GM11168 (cell line): ENCODE results near the gene OSMR.

Source experiments
- in situ Hi-C: fragments of 300-500 bp; cut with MboI; formaldehyde crosslinking; loops from one replicate; pipeline ENCODE4 v1.12.0; 2022; ENCODE audit warnings: low sequenced_read_pairs; ENCODE audit not compliant: unreplicated experiment

The OSMR gene

GRCh38 chr5:38845526-38846378 lies at the start of gene OSMR:
OSMR (plus strand) TSS chr5:38846012; CDS start chr5:38869045, 23,033 bp downstream.
- in situ Hi-C loops: no loop called here

GRCh38 chr5:38796742-38797108 lies 49.1 kb upstream of the OSMR start:
- in situ Hi-C loops: no loop called here

- in situ Hi-C loops: no loop called here
Observed at GRCh38 chr5:38797838-38798237, 48.0 kb upstream of the OSMR start.

GRCh38 chr5:38799556-38800377 lies 46.0 kb upstream of the OSMR start:
- in situ Hi-C loops: loop anchor here (25.0 kb wide), 1 partner anchor 362 kb away; no protein-coding TSS in a partner anchor

GRCh38 chr5:38800515-38800914 lies 45.3 kb upstream of the OSMR start:
- in situ Hi-C loops: loop anchor here (25.0 kb wide), 1 partner anchor 363 kb away; no protein-coding TSS in a partner anchor

- in situ Hi-C loops: loop anchor here (25.0 kb wide), 1 partner anchor 365 kb away; no protein-coding TSS in a partner anchor
Observed at GRCh38 chr5:38802125-38802524, 43.7 kb upstream of the OSMR start.

- in situ Hi-C loops: loop anchor here (25.0 kb wide), 1 partner anchor 366 kb away; no protein-coding TSS in a partner anchor
Observed at GRCh38 chr5:38803246-38803645, 42.6 kb upstream of the OSMR start.

- in situ Hi-C loops: loop anchor here (25.0 kb wide), 1 partner anchor 370 kb away; no protein-coding TSS in a partner anchor
Observed at GRCh38 chr5:38806775-38807258, 39.0 kb upstream of the OSMR start.

GRCh38 chr5:38807570-38808483 lies 38.0 kb upstream of the OSMR start:
- in situ Hi-C loops: loop anchor here (25.0 kb wide), 1 partner anchor 371 kb away; no protein-coding TSS in a partner anchor

- in situ Hi-C loops: loop anchor here (25.0 kb wide), 1 partner anchor 372 kb away; no protein-coding TSS in a partner anchor
Observed at GRCh38 chr5:38808666-38809343, 37.0 kb upstream of the OSMR start.

GRCh38 chr5:38809388-38810359 lies 36.1 kb upstream of the OSMR start:
- in situ Hi-C loops: loop anchor here (25.0 kb wide), 1 partner anchor 372 kb away; no protein-coding TSS in a partner anchor

GRCh38 chr5:38814879-38815278 lies 30.9 kb upstream of the OSMR start:
- in situ Hi-C loops: loop anchor here (25.0 kb wide), 1 partner anchor 378 kb away; no protein-coding TSS in a partner anchor

- in situ Hi-C loops: loop anchor here (25.0 kb wide), 1 partner anchor 379 kb away; no protein-coding TSS in a partner anchor
Observed at GRCh38 chr5:38816083-38817030, 29.5 kb upstream of the OSMR start.

GRCh38 chr5:38821679-38822078 lies 24.1 kb upstream of the OSMR start:
- in situ Hi-C loops: loop anchor here (25.0 kb wide), 1 partner anchor 384 kb away; no protein-coding TSS in a partner anchor

- in situ Hi-C loops: loop anchor here (25.0 kb wide), 1 partner anchor 386 kb away; no protein-coding TSS in a partner anchor
Observed at GRCh38 chr5:38823503-38823902, 22.3 kb upstream of the OSMR start.

- in situ Hi-C loops: loop anchor here (25.0 kb wide), 1 partner anchor 388 kb away; no protein-coding TSS in a partner anchor
Observed at GRCh38 chr5:38824821-38825220, 21.0 kb upstream of the OSMR start.
